HCT116 (cell line): ENCODE results near the gene IL20. TPM values are rescaled to one million over a fixed set of nuclear protein-coding genes. Genes with fewer than 3 reads are reported as not detected.

ENCODE experiments used
- ATAC-seq: fragments of 200-7000 bp; cut with Tn5 transposase; 2 replicates; pipeline ENCODE4 v1.9.1; 2020; ENCODE audit warnings: mild to moderate bottlenecking, moderate library complexity
- BruUV-seq: library from RNA; stranded (reverse); fragments of 400-500 nt; replicated peaks from 2 replicates; lab custom pipeline; 2021; lab: Mats Ljungman, UMichigan
- CTCF ChIA-PET: fragments of 300-600 bp; sonication (Branson Sonifier 250); formaldehyde crosslinking; loops from one replicate; lab custom pipeline; 2021; ENCODE audit warnings: antibody characterized with exemption; lab: Charles Lee
- POLR2A ChIA-PET: fragments of 300-600, 350-600 bp; sonication (Branson Sonifier 250); formaldehyde crosslinking; loops from one replicate; lab custom pipeline; 2021; ENCODE audit warnings: antibody characterized with exemption; lab: Charles Lee
- RAD21 ChIA-PET, 2 experiments: fragments of 300-600 bp; sonication (Branson Sonifier 250); formaldehyde crosslinking; loops; one replicate each; lab custom pipeline; 2023; ENCODE audit warnings: low total read pairs in 2 of 2; ENCODE audit not compliant: uncharacterized antibody in 2 of 2, unreplicated experiment in 2 of 2, low non-redundant PET in 1 of 2; lab: Charles Lee
- DNase-seq: peaks from one replicate; pipeline ENCODE4 v3.0.0-alpha.2; 2010; ENCODE audit warnings: low read depth, low spot score
- H2AFZ ChIP-seq: fragments of 200-600 bp; shearing (Covaris generic), sonication (generic); 2 replicates; pipeline ENCODE4 v1.6.1; 2017; ENCODE audit warnings: low read depth, mixed run types, mixed read lengths, antibody characterized with exemption, low read length; ENCODE audit not compliant: poor library complexity, severe bottlenecking
- H3K27ac ChIP-seq: 2 replicates; pipeline ENCODE4 v1.5.1; 2012; ENCODE audit warnings: low read depth, low read length
- H3K27me3 ChIP-seq: fragments of 200-600 bp; sonication (generic); 2 replicates; pipeline ENCODE4 v1.6.1; 2016; ENCODE audit warnings: mixed run types, low read length, mixed read lengths; ENCODE audit not compliant: insufficient read depth
- H3K36me3 ChIP-seq, 2 experiments: fragments of 200-500 bp in 1 of 2; fragments of 200-600 bp in 1 of 2; sonication (Bioruptor generic) in 1 of 2; sonication (generic) in 1 of 2; 2 replicates each; pipeline versions ENCODE4 v1.5.1 to v1.6.1; 2014 to 2016; ENCODE audit warnings: low read length in 2 of 2, inconsistent platforms in 1 of 2, mixed read lengths in 1 of 2, mixed run types in 1 of 2; ENCODE audit not compliant: insufficient read depth in 2 of 2, control insufficient read depth in 1 of 2
- H3K4me1 ChIP-seq, 2 experiments: fragments of 200-600 bp in 1 of 2; sonication (generic) in 1 of 2; 2 replicates each; pipeline versions ENCODE4 v1.5.1 to v1.6.1; 2012 to 2017; ENCODE audit warnings: low read length in 2 of 2, inconsistent platforms in 1 of 2, mild to moderate bottlenecking in 1 of 2, mixed read lengths in 1 of 2, mixed run types in 1 of 2, moderate library complexity in 1 of 2; ENCODE audit not compliant: insufficient read depth in 2 of 2, control insufficient read depth in 1 of 2
- H3K4me2 ChIP-seq: fragments of 200-600 bp; sonication (generic); 2 replicates; pipeline ENCODE4 v1.6.1; 2017; ENCODE audit warnings: mixed run types, low read length, mixed read lengths
- H3K4me3 ChIP-seq, 2 experiments: fragments of 200-600 bp in 1 of 2; sonication (generic) in 1 of 2; replicated peaks in 1 of 2; 2 replicates each; pipeline ENCODE4 v1.5.1; 2011 to 2016; ENCODE audit warnings: low read length in 2 of 2, control low read depth in 1 of 2, low read depth in 1 of 2, mild to moderate bottlenecking in 1 of 2, mixed read lengths in 1 of 2, mixed run types in 1 of 2
- H3K79me2 ChIP-seq: fragments of 200-600 bp; sonication (generic); 2 replicates; pipeline ENCODE4 v1.6.1; 2017; ENCODE audit warnings: mild to moderate bottlenecking, mixed run types, low read length, moderate library complexity, mixed read lengths; ENCODE audit not compliant: insufficient read depth
- H3K9ac ChIP-seq: fragments of 200-600 bp; sonication (generic); 2 replicates; pipeline ENCODE4 v1.6.1; 2016; ENCODE audit warnings: low read length, mixed read lengths
- H3K9me2 ChIP-seq: fragments of 200-600 bp; sonication (generic), shearing (Covaris generic); 2 replicates; pipeline ENCODE4 v1.6.1; 2017; ENCODE audit warnings: mixed run types, mild to moderate bottlenecking, moderate library complexity; ENCODE audit not compliant: insufficient read depth
- H3K9me3 ChIP-seq, 2 experiments: fragments of 200-500 bp in 1 of 2; fragments of 200-600 bp in 1 of 2; sonication (Bioruptor generic) in 1 of 2; sonication (generic) in 1 of 2; 2 replicates each; pipeline ENCODE4 v1.6.1; 2014 to 2017; ENCODE audit warnings: low read length in 2 of 2, mixed read lengths in 2 of 2, inconsistent platforms in 1 of 2, low read depth in 1 of 2, mild to moderate bottlenecking in 1 of 2, mixed run types in 1 of 2, moderate library complexity in 1 of 2; ENCODE audit not compliant: control insufficient read depth in 1 of 2, insufficient read depth in 1 of 2
- H4K20me1 ChIP-seq: fragments of 200-600 bp; sonication (generic), shearing (Covaris generic); 2 replicates; pipeline ENCODE4 v1.6.1; 2017; ENCODE audit warnings: mixed run types, mild to moderate bottlenecking, moderate library complexity; ENCODE audit not compliant: insufficient read depth
- CEBPB ChIP-seq: IDR thresholded peaks from 2 replicates; pipeline ENCODE4 v1.6.1; 2012; ENCODE audit warnings: low read depth
- EZH2 ChIP-seq: fragments of 200-600 bp; sonication (generic); IDR thresholded peaks from 2 replicates; pipeline ENCODE4 v1.6.1; 2017; ENCODE audit warnings: antibody characterized with exemption, mixed run types
- RAD21 ChIP-seq: IDR thresholded peaks from 2 replicates; pipeline ENCODE4 v1.6.1; 2012; ENCODE audit warnings: low read depth, mild to moderate bottlenecking
- SIN3A ChIP-seq: IDR thresholded peaks from 2 replicates; pipeline ENCODE4 v1.6.1; 2012; ENCODE audit warnings: low read depth
- ZNF274 ChIP-seq: fragments of 200-500 bp; sonication (Bioruptor generic); IDR thresholded peaks from 2 replicates; pipeline ENCODE4 v1.6.1; 2014; ENCODE audit warnings: mild to moderate bottlenecking, low read depth, low read length, inconsistent platforms
- intact Hi-C: fragments of 100-400 bp; cut with micrococcal nuclease; formaldehyde crosslinking; loops from 2 replicates; pipeline ENCODE4 v1.10.0; 2022
- total RNA-seq: library from RNA; stranded (reverse); gene quantifications from one replicate; pipeline ENCODE4 v1.2.1, GENCODE V29; 2021; ENCODE audit not compliant: unreplicated experiment
- TF ChIP-seq, protein P1 (sequence below), 3 experiments: fragments of 200-600 bp in 1 of 3; sonication (generic) in 1 of 3; IDR thresholded peaks in 2 of 3; conservative IDR thresholded peaks in 1 of 3; 2 replicates each; pipeline ENCODE4 v1.5.1; 2012 to 2017; ENCODE audit warnings: low read depth in 2 of 3, low read length in 2 of 3, antibody characterized with exemption in 1 of 3, borderline replicate concordance in 1 of 3, control low read depth in 1 of 3, mild to moderate bottlenecking in 1 of 3, mixed read lengths in 1 of 3, mixed run types in 1 of 3, moderate library complexity in 1 of 3; ENCODE audit not compliant: insufficient read depth in 1 of 3
- TF ChIP-seq, protein P2 (sequence below): IDR thresholded peaks from 2 replicates; pipeline ENCODE4 v1.6.1; 2012; ENCODE audit warnings: low read depth

IL20 gene
- total RNA-seq, 1 experiment from 2014 or later, result not detected

DNA sequence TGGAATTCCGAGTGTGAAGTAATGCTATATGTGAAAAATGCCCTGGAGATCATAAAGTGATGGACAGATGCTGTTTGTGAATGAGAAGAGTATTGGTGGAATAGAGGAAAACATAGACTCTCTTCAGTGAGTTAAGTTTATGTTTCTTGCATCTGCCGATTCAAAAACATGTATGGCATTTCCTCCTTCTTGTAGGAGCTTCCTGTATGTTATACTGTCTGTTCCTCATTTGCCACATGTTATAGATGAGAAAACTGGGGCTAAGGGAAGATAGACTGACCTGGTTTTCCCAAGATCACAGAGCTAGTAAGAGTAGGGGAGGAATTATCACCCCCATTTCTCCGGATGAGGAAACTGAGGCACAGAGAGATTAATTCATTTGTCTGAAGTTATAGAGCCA, 41.1 kb upstream of the IL20 start:
- Histone ChIP-seq H3K79me2 (no peaks in the 10 kb centered on the region), H3K36me3 (no peaks in the 10 kb centered on the region), H3K4me1 (no peaks in the 10 kb centered on the region; a peak in 1 of 4 replicates), H3K4me2 (no peak overlapping the region), H3K9ac (no peak overlapping the region), H3K27ac (no peak overlapping the region), H3K4me3 (no peak overlapping the region), H3K9me3 (no peaks in the 10 kb centered on the region), H2AFZ (no peak overlapping the region), H4K20me1 (no peaks in the 10 kb centered on the region), H3K27me3 (no peaks in the 10 kb centered on the region), H3K9me2 (no peaks in the 10 kb centered on the region)
- ATAC-seq, result no peak
- DNase-seq, result no peak
- RAD21 ChIA-PET, result no interaction called here
- no TSS peak for BruUV-seq
- CTCF ChIA-PET, result interaction anchor here (0.6 kb wide), 1 partner anchor 63 kb away, joined by 3 read pairs; no protein-coding TSS in a partner anchor
- POLR2A ChIA-PET, result no interaction called here
- intact Hi-C loops, result no loop called here
- TF ChIP-seq ZNF274, result no peak
- no peak for TF ChIP-seq RAD21
- TF ChIP-seq, protein P1, sequence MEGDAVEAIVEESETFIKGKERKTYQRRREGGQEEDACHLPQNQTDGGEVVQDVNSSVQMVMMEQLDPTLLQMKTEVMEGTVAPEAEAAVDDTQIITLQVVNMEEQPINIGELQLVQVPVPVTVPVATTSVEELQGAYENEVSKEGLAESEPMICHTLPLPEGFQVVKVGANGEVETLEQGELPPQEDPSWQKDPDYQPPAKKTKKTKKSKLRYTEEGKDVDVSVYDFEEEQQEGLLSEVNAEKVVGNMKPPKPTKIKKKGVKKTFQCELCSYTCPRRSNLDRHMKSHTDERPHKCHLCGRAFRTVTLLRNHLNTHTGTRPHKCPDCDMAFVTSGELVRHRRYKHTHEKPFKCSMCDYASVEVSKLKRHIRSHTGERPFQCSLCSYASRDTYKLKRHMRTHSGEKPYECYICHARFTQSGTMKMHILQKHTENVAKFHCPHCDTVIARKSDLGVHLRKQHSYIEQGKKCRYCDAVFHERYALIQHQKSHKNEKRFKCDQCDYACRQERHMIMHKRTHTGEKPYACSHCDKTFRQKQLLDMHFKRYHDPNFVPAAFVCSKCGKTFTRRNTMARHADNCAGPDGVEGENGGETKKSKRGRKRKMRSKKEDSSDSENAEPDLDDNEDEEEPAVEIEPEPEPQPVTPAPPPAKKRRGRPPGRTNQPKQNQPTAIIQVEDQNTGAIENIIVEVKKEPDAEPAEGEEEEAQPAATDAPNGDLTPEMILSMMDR (IDR thresholded peaks at IDR 0.05 in 2 of 3, conservative IDR thresholded peaks at IDR 0.05 in 1 of 3; ENCODE audit: borderline replicate concordance in 1 of 3, insufficient read depth in 1 of 3, low read depth in 2 of 3, low read length in 2 of 3), result no peak
- no peak for TF ChIP-seq SIN3A
- TF ChIP-seq EZH2, result no peak
- TF ChIP-seq, protein P2, sequence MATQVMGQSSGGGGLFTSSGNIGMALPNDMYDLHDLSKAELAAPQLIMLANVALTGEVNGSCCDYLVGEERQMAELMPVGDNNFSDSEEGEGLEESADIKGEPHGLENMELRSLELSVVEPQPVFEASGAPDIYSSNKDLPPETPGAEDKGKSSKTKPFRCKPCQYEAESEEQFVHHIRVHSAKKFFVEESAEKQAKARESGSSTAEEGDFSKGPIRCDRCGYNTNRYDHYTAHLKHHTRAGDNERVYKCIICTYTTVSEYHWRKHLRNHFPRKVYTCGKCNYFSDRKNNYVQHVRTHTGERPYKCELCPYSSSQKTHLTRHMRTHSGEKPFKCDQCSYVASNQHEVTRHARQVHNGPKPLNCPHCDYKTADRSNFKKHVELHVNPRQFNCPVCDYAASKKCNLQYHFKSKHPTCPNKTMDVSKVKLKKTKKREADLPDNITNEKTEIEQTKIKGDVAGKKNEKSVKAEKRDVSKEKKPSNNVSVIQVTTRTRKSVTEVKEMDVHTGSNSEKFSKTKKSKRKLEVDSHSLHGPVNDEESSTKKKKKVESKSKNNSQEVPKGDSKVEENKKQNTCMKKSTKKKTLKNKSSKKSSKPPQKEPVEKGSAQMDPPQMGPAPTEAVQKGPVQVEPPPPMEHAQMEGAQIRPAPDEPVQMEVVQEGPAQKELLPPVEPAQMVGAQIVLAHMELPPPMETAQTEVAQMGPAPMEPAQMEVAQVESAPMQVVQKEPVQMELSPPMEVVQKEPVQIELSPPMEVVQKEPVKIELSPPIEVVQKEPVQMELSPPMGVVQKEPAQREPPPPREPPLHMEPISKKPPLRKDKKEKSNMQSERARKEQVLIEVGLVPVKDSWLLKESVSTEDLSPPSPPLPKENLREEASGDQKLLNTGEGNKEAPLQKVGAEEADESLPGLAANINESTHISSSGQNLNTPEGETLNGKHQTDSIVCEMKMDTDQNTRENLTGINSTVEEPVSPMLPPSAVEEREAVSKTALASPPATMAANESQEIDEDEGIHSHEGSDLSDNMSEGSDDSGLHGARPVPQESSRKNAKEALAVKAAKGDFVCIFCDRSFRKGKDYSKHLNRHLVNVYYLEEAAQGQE, result no peak
- TF ChIP-seq CEBPB, result no peak
